Activated T-cell treated with anti-CD3 and anti-CD28 coated beads, Interleukin-2, amount 50 U/mL, for 72 hours (primary cell): ENCODE data around the gene SHC1. TPM values are rescaled to one million over a fixed set of nuclear protein-coding genes. Genes with fewer than 3 reads are reported as not detected.

Source experiments
- ATAC-seq, 2 donors: fragments of 150-1000 bp; cut with Tn5 transposase; replicated peaks in 1 of 2; 2 replicates each; pipeline ENCODE4 v1.10.0; 2021; ENCODE audit warnings: moderate library complexity in 2 of 2, mild to moderate bottlenecking in 1 of 2
- DNase-seq, 2 donors: peaks; one replicate each; pipeline ENCODE4 v3.0.0; 2021 to 2022; ENCODE audit warnings: mixed read lengths in 1 of 2
- H3K27ac Mint-ChIP-seq: one replicate; pipeline ENCODE4 v1.8.0; 2022; ENCODE audit warnings: mild to moderate bottlenecking, moderate library complexity, mixed read lengths
- H3K27me3 Mint-ChIP-seq: one replicate; pipeline ENCODE4 v1.8.0; 2022; ENCODE audit warnings: low read depth, mixed read lengths
- H3K36me3 Mint-ChIP-seq, 2 donors: one replicate each; pipeline ENCODE4 v1.8.0; 2022; ENCODE audit warnings: mixed read lengths in 2 of 2, mild to moderate bottlenecking in 1 of 2; ENCODE audit not compliant: insufficient read depth in 2 of 2
- H3K4me1 Mint-ChIP-seq: one replicate; pipeline ENCODE4 v1.8.0; 2022; ENCODE audit warnings: low read depth, mixed read lengths
- H3K4me3 Mint-ChIP-seq, 2 donors: one replicate each; pipeline ENCODE4 v1.8.0; 2022; ENCODE audit warnings: mild to moderate bottlenecking in 2 of 2, mixed read lengths in 2 of 2, moderate library complexity in 2 of 2
- H3K9me3 Mint-ChIP-seq, 2 donors: one replicate each; pipeline ENCODE4 v1.8.0; 2022; ENCODE audit warnings: mixed read lengths in 2 of 2
- total RNA-seq, 2 donors: library from RNA; stranded (reverse); gene quantifications; one replicate each; pipeline ENCODE4 v1.2.3, GENCODE V29; 2022

SHC1 gene
- total RNA-seq, 2 donors from 2014 or later = 55.8 to 58.6 TPM

- Mint-ChIP-seq H3K27me3 (no peaks in the 10 kb centered on the region), H3K36me3 (peaks cover 8 to 18% of the 10 kb centered on the region in 2 donors), H3K4me1 (peaks cover 80% of the 10 kb centered on the region), H3K4me3 (peak overlapping the region; percentile 64 to 70), H3K27ac (no peak overlapping the region), H3K9me3 (no peaks in the 10 kb centered on the region)
- ATAC-seq (peak in 1 of 2 donors; percentile 13), DNase-seq (no peak)
Observed at GRCh38 chr1:155012026-155012546, 41.5 kb upstream of the SHC1 start.

GRCh38 chr1:155011437-155012025, 41.0 kb upstream of the SHC1 start:
- Mint-ChIP-seq H3K27ac (no peak overlapping the region), H3K4me1 (peaks cover 80% of the 10 kb centered on the region), H3K27me3 (no peaks in the 10 kb centered on the region), H3K4me3 (peak overlapping the region; percentile 80 to 99), H3K9me3 (no peaks in the 10 kb centered on the region), H3K36me3 (peaks cover 8 to 17% of the 10 kb centered on the region in 2 donors)
- DNase-seq = no peak
- ATAC-seq = no peak

DNA sequence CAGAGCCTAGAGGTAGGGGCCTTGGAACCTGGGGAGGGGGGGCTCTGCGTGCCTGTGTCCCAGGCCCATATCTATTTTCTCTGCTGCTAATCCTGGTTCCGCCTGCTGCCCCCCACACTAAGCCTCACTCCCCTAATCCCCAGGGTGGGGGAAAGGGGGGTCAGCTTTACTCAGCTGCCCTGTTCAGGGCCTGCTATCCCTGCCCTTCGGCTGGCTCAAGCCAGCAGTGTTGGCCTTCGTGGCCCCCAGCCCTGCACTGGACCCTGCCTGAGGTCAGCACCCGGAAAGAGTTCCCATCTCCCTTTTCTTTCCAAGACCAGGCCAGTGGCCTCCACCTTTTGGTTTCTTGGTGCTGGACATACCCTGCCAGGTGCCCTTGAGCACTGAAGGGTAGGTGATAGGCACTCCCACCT, 40.5 kb upstream of the SHC1 start:
- ATAC-seq = no peak
- peak overlapping the region; percentile 83 for H3K27ac Mint-ChIP-seq
- H3K9me3 Mint-ChIP-seq = no peaks in the 10 kb centered on the region
- H3K36me3 Mint-ChIP-seq = peaks cover 8 to 14% of the 10 kb centered on the region in 2 donors
- DNase-seq = no peak
- H3K4me3 Mint-ChIP-seq = peak overlapping the region; percentile 80 to 99
- H3K4me1 Mint-ChIP-seq = peaks cover 80% of the 10 kb centered on the region
- H3K27me3 Mint-ChIP-seq = no peaks in the 10 kb centered on the region

- Mint-ChIP-seq H3K27ac (peak overlapping the region; percentile 78), H3K9me3 (no peaks in the 10 kb centered on the region), H3K27me3 (no peaks in the 10 kb centered on the region), H3K4me1 (peaks cover 80% of the 10 kb centered on the region), H3K4me3 (peak overlapping the region; percentile 78 to 99), H3K36me3 (peaks cover 8 to 11% of the 10 kb centered on the region in 2 donors)
- DNase-seq (no peak), ATAC-seq (no peak)
Observed at GRCh38 chr1:155010211-155010918, 39.8 kb upstream of the SHC1 start.

GRCh38 chr1:155009742-155010141, 39.2 kb upstream of the SHC1 start:
- Mint-ChIP-seq H3K27ac (peak overlapping the region; percentile 78), H3K36me3 (peaks cover 8 to 11% of the 10 kb centered on the region in 2 donors), H3K9me3 (no peaks in the 10 kb centered on the region), H3K27me3 (no peaks in the 10 kb centered on the region), H3K4me3 (peak overlapping the region; percentile 78 to 99), H3K4me1 (peaks cover 81% of the 10 kb centered on the region)
- no peak for DNase-seq
- ATAC-seq = no peak

DNA sequence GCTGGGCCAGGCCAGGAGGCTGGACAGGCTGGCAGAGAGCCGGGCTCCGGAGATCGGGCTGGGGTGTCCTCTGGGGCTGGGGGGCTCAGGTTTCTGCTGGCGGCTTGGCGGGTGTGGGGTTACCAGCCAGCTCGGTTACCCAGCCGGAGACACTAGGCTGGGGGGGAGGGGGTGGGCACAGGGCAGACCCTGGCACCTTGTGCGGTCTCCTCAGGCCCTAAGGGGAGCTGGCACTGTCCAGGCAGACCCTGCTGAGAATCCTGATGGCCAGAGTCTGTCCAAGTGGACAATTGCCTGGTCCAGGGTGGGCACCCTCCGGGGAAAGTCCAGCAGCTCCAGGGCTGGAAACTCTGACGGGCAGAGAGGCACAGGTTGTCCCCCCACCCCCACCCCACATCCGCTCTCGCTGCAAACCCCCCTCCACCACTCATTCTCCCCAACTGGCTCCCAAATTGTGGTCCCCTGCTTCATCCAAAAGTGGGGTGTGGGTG, 38.7 kb upstream of the SHC1 start:
- H3K27me3 Mint-ChIP-seq = no peaks in the 10 kb centered on the region
- H3K4me1 Mint-ChIP-seq = peaks cover 81% of the 10 kb centered on the region
- H3K9me3 Mint-ChIP-seq = no peaks in the 10 kb centered on the region
- H3K36me3 Mint-ChIP-seq = peaks cover 10 to 14% of the 10 kb centered on the region in 2 donors
- no peak for ATAC-seq
- no peak for DNase-seq
- peak overlapping the region; percentile 78 to 99 for H3K4me3 Mint-ChIP-seq
- H3K27ac Mint-ChIP-seq = peak overlapping the region; percentile 78

DNA sequence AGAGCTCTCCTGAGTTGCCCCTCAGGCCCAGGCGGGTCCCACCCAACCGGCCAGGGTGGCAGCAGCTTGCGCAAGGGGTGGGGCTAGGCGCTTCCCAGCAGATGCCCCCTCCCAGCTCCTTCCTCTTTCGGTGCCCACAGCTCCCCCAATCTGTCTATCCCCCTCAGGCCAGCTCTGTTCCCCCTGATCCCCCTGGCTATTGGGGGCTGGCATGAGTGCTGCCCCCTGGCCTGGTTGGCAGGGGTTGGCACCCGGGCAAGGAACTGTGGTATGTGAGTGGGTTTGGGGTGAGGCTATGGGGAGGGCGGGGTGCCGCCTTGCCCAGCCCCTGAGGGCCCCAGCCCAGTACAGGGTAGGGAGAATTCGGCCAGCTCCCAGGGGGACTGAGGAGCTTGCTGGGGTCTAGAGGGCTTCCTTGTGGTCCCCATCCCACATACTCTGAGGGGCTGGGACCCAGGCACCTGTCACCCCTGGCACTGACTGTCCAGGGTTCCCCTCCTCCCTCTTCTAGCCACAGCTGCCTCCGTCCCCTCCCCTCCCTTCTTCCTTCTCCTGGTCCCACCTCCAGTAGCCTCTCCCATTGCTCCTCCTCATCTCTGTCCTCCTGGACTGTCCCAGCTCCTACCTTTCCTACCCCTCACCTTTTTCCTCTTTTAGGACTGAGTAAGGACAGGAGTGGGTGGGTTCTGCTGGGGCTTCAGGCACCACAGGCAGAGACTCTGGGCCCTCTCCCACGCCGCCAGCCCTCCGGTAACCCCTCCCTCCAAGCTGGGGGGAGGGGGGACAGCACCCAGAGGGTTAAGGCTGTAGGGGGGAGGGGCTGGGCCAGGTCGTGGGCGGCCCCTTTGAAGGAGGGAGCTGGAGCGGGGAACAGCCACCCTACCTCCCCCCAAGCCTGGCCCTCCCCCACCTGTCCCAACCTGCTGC, 37.7 kb upstream of the SHC1 start:
- ATAC-seq (peak; percentile 35 to 39), DNase-seq (peak; percentile 75 to 80)
- Mint-ChIP-seq H3K4me3 (peak overlapping the region; percentile 78 to 99), H3K36me3 (peaks cover 14 to 20% of the 10 kb centered on the region in 2 donors), H3K27ac (peak overlapping the region; percentile 88), H3K27me3 (no peaks in the 10 kb centered on the region), H3K4me1 (peaks cover 74% of the 10 kb centered on the region), H3K9me3 (no peaks in the 10 kb centered on the region)

GRCh38 chr1:155007251-155007828, 36.8 kb upstream of the SHC1 start:
- H3K4me1 Mint-ChIP-seq = peaks cover 65% of the 10 kb centered on the region
- H3K27ac Mint-ChIP-seq = no peak overlapping the region
- H3K4me3 Mint-ChIP-seq = peak overlapping the region in 1 of 2 donors; percentile 99
- no peaks in the 10 kb centered on the region for H3K27me3 Mint-ChIP-seq
- no peaks in the 10 kb centered on the region for H3K9me3 Mint-ChIP-seq
- ATAC-seq (no peak), DNase-seq (no peak)
- H3K36me3 Mint-ChIP-seq = peaks cover 15 to 21% of the 10 kb centered on the region in 2 donors

DNA sequence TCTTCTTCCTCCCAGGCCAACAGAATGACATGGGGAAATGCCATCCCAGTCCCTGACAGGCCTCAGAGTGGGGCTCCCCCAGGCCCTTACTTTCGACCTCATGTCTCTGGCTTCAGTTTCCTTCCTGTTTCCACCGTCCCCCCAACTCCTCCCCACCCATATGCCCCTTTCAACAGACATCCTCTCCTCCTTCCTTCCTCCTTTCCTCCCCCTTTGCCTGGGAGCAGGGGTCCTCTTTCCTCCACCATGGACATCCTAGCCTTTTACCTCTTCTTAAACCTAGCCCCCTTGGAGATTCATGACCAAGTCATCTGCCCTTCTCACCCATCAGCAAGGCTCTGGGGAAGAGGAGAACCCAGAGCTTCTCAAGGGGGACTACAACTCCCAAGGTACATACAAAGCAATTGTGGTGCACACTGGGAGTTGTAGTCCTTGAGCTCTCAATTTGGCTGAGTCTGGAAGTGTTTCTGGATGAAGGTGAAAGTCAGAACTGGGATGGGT, 36.1 kb upstream of the SHC1 start:
- Mint-ChIP-seq H3K9me3 (no peaks in the 10 kb centered on the region), H3K4me3 (peak overlapping the region; percentile 98 to 99), H3K27me3 (no peaks in the 10 kb centered on the region), H3K4me1 (peaks cover 59% of the 10 kb centered on the region), H3K27ac (peak overlapping the region; percentile 98), H3K36me3 (peaks cover 15 to 21% of the 10 kb centered on the region in 2 donors)
- DNase-seq (peak in 1 of 2 donors; percentile 43), ATAC-seq (peak in 1 of 2 donors; percentile 20)

- ATAC-seq = no peak
- peak; percentile 35 to 54 for DNase-seq
- peaks cover 15 to 21% of the 10 kb centered on the region in 2 donors for H3K36me3 Mint-ChIP-seq
- no peaks in the 10 kb centered on the region for H3K27me3 Mint-ChIP-seq
- no peaks in the 10 kb centered on the region for H3K9me3 Mint-ChIP-seq
- H3K4me1 Mint-ChIP-seq = peaks cover 51% of the 10 kb centered on the region
- peak overlapping the region; percentile 98 to 99 for H3K4me3 Mint-ChIP-seq
- H3K27ac Mint-ChIP-seq = peak overlapping the region; percentile 99
Observed at GRCh38 chr1:155005076-155006011, 34.8 kb upstream of the SHC1 start.

DNA sequence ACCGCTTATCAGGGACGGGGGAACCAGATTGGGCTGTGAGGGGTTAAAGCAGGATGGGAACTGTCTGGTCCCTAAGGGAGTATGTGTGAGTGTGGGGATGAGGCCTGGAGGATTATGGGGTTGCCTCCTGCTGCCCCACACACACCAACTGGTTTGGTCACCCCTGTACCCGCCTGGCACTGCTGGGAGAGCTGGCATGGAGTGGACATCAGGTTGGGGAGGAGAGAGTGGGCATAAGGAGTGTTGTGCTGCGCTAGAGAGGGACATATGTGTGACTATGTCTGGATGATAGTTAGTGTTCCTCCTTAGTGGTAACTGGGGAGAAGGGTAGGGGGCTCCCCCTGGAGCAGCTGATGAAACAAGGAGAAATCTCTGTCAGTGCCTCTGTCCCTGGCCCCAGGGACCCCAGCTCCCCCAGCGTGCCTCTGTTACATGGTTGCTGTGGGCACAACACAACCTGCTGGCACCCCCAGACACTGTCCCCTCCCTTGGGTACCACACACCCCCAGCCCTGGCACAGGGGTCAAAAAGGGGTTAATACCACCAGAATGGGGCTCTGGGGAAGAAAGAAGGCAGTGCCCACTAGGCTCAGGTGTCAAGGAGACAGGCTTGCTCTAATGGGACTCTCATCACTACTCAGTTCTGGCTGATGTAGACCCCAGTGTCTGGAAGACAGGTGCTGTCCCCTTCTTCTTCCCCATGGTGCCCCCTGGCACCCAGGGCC, 34.0 kb upstream of the SHC1 start:
- peak overlapping the region; percentile 98 to 99 for H3K4me3 Mint-ChIP-seq
- DNase-seq (peak; percentile 61 to 65), ATAC-seq (peak in 1 of 2 donors; percentile 2)
- no peaks in the 10 kb centered on the region for H3K27me3 Mint-ChIP-seq
- no peaks in the 10 kb centered on the region for H3K9me3 Mint-ChIP-seq
- peak overlapping the region; percentile 99 for H3K27ac Mint-ChIP-seq
- peaks cover 13 to 16% of the 10 kb centered on the region in 2 donors for H3K36me3 Mint-ChIP-seq
- peaks cover 49% of the 10 kb centered on the region for H3K4me1 Mint-ChIP-seq
